HepG2 (cell line): ENCODE data around the gene GDF9. TPM values are rescaled to one million over a fixed set of nuclear protein-coding genes. Genes with fewer than 3 reads are reported as not detected.

ENCODE experiments used
- ATF4 ChIP-seq, 2 experiments: fragments of 450-650 bp in 1 of 2; sonication (generic) in 1 of 2; formaldehyde crosslinking; IDR thresholded peaks; 2 replicates each; pipeline versions ENCODE4 v1.5.0 to v1.8.0; 2020 to 2022; ENCODE audit warnings: mild to moderate bottlenecking in 1 of 2, missing genetic modification reagents in 1 of 2
- CBX5 ChIP-seq: sonication (generic); formaldehyde crosslinking; IDR thresholded peaks from 2 replicates; pipeline ENCODE4 v1.4.0; 2020; ENCODE audit warnings: missing genetic modification reagents, borderline replicate concordance
- EED ChIP-seq: sonication (generic); formaldehyde crosslinking; IDR thresholded peaks from 2 replicates; pipeline ENCODE4 v1.5.0; 2020; ENCODE audit warnings: mild to moderate bottlenecking, missing genetic modification reagents
- GPN1 ChIP-seq: sonication (generic); formaldehyde crosslinking; IDR thresholded peaks from 2 replicates; pipeline ENCODE4 v1.5.1; 2020; ENCODE audit warnings: missing genetic modification reagents, borderline replicate concordance
- JARID2 ChIP-seq: sonication (generic); formaldehyde crosslinking; IDR thresholded peaks from 2 replicates; pipeline ENCODE4 v1.8.1; 2023; ENCODE audit warnings: missing genetic modification reagents, inconsistent platforms; ENCODE audit not compliant: insufficient replicate concordance
- KLF11 ChIP-seq: IDR thresholded peaks from 2 replicates; pipeline ENCODE4 v1.6.1; 2016; ENCODE audit warnings: missing compliant biosample characterization
- NCOA5 ChIP-seq: sonication (generic); formaldehyde crosslinking; IDR thresholded peaks from 2 replicates; pipeline ENCODE4 v1.4.0; 2020; ENCODE audit warnings: missing genetic modification reagents
- PATZ1 ChIP-seq: sonication (generic); formaldehyde crosslinking; IDR thresholded peaks from 2 replicates; pipeline ENCODE4 v1.4.0; 2020; ENCODE audit warnings: missing genetic modification reagents
- POLR2A ChIP-seq, 2 experiments: IDR thresholded peaks; 2 replicates each; pipeline ENCODE4 v1.6.1; 2011; ENCODE audit warnings: low read depth in 2 of 2, low read length in 2 of 2, mild to moderate bottlenecking in 1 of 2, moderate library complexity in 1 of 2; ENCODE audit not compliant: insufficient read depth in 1 of 2
- SAP130 ChIP-seq: IDR thresholded peaks from 2 replicates; pipeline ENCODE4 v1.6.1; 2016; ENCODE audit warnings: low read depth
- SSRP1 ChIP-seq: IDR thresholded peaks from 2 replicates; pipeline ENCODE4 v1.6.1; 2016; ENCODE audit warnings: control low read depth
- TEAD3 ChIP-seq: optimal IDR thresholded peaks from 2 replicates; pipeline ENCODE3; 2016; ENCODE audit warnings: borderline replicate concordance
- TOPORS ChIP-seq: sonication (generic); formaldehyde crosslinking; IDR thresholded peaks from 2 replicates; pipeline ENCODE4 v1.8.0; 2023; ENCODE audit warnings: mild to moderate bottlenecking, missing genetic modification reagents
- ZNF350 ChIP-seq: sonication (generic); formaldehyde crosslinking; IDR thresholded peaks from 2 replicates; pipeline ENCODE4 v1.4.0; 2020; ENCODE audit warnings: mild to moderate bottlenecking, low read depth, missing genetic modification reagents, borderline replicate concordance
- ZNF468 ChIP-seq: sonication (generic); formaldehyde crosslinking; IDR thresholded peaks from 2 replicates; pipeline ENCODE4 v1.8.0; 2022; ENCODE audit warnings: mild to moderate bottlenecking, moderate library complexity, missing genetic modification reagents
- ZNF576 ChIP-seq: sonication (generic); formaldehyde crosslinking; IDR thresholded peaks from 2 replicates; pipeline ENCODE4 v1.4.0; 2020; ENCODE audit warnings: mild to moderate bottlenecking, missing genetic modification reagents
- ZNF670 ChIP-seq: sonication (generic); formaldehyde crosslinking; IDR thresholded peaks from 2 replicates; pipeline ENCODE4 v1.8.0; 2022; ENCODE audit warnings: mild to moderate bottlenecking, missing genetic modification reagents, borderline replicate concordance
- polyA plus RNA-seq, 8 experiments: library from polyadenylated mRNA; depleted of rRNA in 3 of 8; stranded (reverse) in 7 of 8; unstranded in 1 of 8; fragments of >200 nt; fragmentation: Illumina TruSeq in 4 of 8; extraction: Trizol in 4 of 8; gene quantifications; 2 replicates each; pipeline versions ENCODE4 v1.2.1 to v1.2.3, GENCODE V29; 2011 to 2016; ENCODE audit warnings: low read depth in 4 of 8, missing spikeins in 1 of 8, mixed read lengths in 1 of 8; ENCODE audit not compliant: insufficient read depth in 1 of 8
- total RNA-seq, 5 experiments: library from RNA; depleted of rRNA; stranded (reverse); fragments of >200 nt; fragmentation: Illumina TruSeq; extraction: Trizol; gene quantifications; 2 replicates each; pipeline ENCODE4 v1.2.3, GENCODE V29; 2016; ENCODE audit warnings: low read depth in 1 of 5
- TF ChIP-seq, protein P1 (sequence below): sonication (generic); formaldehyde crosslinking; conservative IDR thresholded peaks from 2 replicates; pipeline ENCODE4 v1.4.0; 2020; ENCODE audit warnings: missing genetic modification reagents
- TF ChIP-seq, protein P2 (sequence below): sonication (generic); formaldehyde crosslinking; IDR thresholded peaks from 2 replicates; pipeline ENCODE4 v1.5.1; 2020; ENCODE audit warnings: missing genetic modification reagents, mild to moderate bottlenecking, borderline replicate concordance
- TF ChIP-seq, protein P3 (sequence below): sonication (generic); formaldehyde crosslinking; IDR thresholded peaks from 2 replicates; pipeline ENCODE4 v1.4.0; 2020; ENCODE audit warnings: missing genetic modification reagents, borderline replicate concordance

GDF9 gene
- total and polyA plus RNA-seq, 2 of the 13 experiments (the other 11 are each of a cell fraction or from before 2014, with no cell fraction given), result 0.33 to 0.38 TPM

DNA sequence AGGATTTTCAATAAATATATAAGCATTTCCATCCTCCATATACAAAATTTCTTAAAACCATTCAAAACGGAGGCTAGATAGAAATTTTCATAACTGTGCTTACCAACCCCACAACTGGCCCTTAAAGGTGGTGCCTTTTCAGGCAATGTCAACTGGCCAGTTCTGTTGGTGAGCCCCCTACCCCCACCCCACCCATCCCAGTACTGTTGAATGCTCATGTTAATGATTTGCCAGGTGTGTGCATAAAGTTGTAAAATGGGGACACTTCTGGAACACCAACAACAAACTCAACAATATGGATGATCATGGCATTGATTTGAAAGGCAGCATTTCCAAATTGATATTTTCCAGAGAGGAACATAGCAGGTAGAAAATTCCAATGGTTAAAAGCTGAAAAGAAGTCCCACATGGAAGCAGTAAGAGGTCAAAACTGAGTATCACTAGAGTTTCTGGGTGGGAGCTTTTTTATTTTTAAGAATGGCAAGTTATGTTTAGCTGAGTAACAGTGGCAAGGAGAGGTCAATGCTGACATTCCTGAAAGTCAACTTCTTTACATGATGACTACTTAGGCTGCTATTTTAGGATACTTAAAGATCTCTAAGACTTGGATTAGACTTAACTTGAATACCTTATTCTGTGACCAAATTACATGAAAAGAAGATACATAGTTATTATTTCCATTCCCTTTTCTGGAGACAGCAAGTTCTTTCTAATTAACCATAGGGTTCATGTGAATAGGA, 9.9 kb upstream of the GDF9 start (continued):
- TF ChIP-seq ATF4 (CRISPR knock-in tag; IDR thresholded peaks at IDR 0.05), result no peak
- TF ChIP-seq ZNF468 (CRISPR knock-in tag), result no peak
- TF ChIP-seq PATZ1 (CRISPR knock-in tag), result peak; percentile 45; the same call in 1 of the 2 replicates
- TF ChIP-seq TOPORS (CRISPR knock-in tag), result no peak
- TF ChIP-seq, protein P1, sequence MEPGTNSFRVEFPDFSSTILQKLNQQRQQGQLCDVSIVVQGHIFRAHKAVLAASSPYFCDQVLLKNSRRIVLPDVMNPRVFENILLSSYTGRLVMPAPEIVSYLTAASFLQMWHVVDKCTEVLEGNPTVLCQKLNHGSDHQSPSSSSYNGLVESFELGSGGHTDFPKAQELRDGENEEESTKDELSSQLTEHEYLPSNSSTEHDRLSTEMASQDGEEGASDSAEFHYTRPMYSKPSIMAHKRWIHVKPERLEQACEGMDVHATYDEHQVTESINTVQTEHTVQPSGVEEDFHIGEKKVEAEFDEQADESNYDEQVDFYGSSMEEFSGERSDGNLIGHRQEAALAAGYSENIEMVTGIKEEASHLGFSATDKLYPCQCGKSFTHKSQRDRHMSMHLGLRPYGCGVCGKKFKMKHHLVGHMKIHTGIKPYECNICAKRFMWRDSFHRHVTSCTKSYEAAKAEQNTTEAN, result no peak
- TF ChIP-seq KLF11 (CRISPR knock-in tag), result no peak
- no peak for TF ChIP-seq GPN1 (CRISPR knock-in tag)
- no peak for TF ChIP-seq ZNF350 (CRISPR knock-in tag)
- TF ChIP-seq, protein P2, sequence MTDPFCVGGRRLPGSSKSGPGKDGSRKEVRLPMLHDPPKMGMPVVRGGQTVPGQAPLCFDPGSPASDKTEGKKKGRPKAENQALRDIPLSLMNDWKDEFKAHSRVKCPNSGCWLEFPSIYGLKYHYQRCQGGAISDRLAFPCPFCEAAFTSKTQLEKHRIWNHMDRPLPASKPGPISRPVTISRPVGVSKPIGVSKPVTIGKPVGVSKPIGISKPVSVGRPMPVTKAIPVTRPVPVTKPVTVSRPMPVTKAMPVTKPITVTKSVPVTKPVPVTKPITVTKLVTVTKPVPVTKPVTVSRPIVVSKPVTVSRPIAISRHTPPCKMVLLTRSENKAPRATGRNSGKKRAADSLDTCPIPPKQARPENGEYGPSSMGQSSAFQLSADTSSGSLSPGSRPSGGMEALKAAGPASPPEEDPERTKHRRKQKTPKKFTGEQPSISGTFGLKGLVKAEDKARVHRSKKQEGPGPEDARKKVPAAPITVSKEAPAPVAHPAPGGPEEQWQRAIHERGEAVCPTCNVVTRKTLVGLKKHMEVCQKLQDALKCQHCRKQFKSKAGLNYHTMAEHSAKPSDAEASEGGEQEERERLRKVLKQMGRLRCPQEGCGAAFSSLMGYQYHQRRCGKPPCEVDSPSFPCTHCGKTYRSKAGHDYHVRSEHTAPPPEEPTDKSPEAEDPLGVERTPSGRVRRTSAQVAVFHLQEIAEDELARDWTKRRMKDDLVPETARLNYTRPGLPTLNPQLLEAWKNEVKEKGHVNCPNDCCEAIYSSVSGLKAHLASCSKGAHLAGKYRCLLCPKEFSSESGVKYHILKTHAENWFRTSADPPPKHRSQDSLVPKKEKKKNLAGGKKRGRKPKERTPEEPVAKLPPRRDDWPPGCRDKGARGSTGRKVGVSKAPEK (CRISPR knock-in tag), result no peak
- no peak for TF ChIP-seq EED (CRISPR knock-in tag)
- no peak for TF ChIP-seq JARID2 (CRISPR knock-in tag)
- TF ChIP-seq NCOA5, result no peak
- TF ChIP-seq TEAD3, result no peak
- TF ChIP-seq, protein P3, sequence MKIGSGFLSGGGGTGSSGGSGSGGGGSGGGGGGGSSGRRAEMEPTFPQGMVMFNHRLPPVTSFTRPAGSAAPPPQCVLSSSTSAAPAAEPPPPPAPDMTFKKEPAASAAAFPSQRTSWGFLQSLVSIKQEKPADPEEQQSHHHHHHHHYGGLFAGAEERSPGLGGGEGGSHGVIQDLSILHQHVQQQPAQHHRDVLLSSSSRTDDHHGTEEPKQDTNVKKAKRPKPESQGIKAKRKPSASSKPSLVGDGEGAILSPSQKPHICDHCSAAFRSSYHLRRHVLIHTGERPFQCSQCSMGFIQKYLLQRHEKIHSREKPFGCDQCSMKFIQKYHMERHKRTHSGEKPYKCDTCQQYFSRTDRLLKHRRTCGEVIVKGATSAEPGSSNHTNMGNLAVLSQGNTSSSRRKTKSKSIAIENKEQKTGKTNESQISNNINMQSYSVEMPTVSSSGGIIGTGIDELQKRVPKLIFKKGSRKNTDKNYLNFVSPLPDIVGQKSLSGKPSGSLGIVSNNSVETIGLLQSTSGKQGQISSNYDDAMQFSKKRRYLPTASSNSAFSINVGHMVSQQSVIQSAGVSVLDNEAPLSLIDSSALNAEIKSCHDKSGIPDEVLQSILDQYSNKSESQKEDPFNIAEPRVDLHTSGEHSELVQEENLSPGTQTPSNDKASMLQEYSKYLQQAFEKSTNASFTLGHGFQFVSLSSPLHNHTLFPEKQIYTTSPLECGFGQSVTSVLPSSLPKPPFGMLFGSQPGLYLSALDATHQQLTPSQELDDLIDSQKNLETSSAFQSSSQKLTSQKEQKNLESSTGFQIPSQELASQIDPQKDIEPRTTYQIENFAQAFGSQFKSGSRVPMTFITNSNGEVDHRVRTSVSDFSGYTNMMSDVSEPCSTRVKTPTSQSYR, result no peak
- TF ChIP-seq ZNF670 (CRISPR knock-in tag), result no peak
- TF ChIP-seq ZNF576 (CRISPR knock-in tag), result no peak
- TF ChIP-seq CBX5 (CRISPR knock-in tag), result no peak
- TF ChIP-seq SSRP1 (CRISPR knock-in tag), result no peak
- TF ChIP-seq POLR2A (IDR thresholded peaks at IDR 0.05; ENCODE audit: insufficient read depth in 1 of 2, low read depth in 2 of 2, low read length in 2 of 2), result peak in 1 of 2 experiments; percentile 33; a peak in 1 of 4 replicates
- TF ChIP-seq SAP130, result peak; percentile 55
